ENCODE results near the gene ABCA12. TPM values are rescaled to one million over a fixed set of nuclear protein-coding genes. Genes with fewer than 3 reads are reported as not detected.
A peak's percentile ranks its signal among the peaks of the same experiment; 100 is the strongest.

ABCA12 gene
- total RNA-seq, 1 experiment from 2014 or later, result 1.8 TPM

- in situ Hi-C loops (cut with HindIII; ENCODE audit: low pct_unique_long_range_greater_than_20kb, low sequenced_read_pairs), result no loop called here
- DNase-seq (ENCODE audit: low read depth), result no peak
These were observed 249.1 kb downstream of the ABCA12 start for GRCh38 chr2:214889301-214889700.

GRCh38 chr2:214881647-214882202 is 256.7 kb downstream of the ABCA12 start:
- DNase-seq (ENCODE audit: low read depth), result peak; percentile 32
- in situ Hi-C loops (cut with HindIII; ENCODE audit: low pct_unique_long_range_greater_than_20kb, low sequenced_read_pairs), result no loop called here

Other genes with a start within 250 kb of the ABCA12 start
- gene ATIC, start 173.4 kb upstream of the ABCA12 start, total RNA-seq (2014; rRNA removed; shearing (Covaris generic); ENCODE audit: low replicate concordance), result 28.2 and 55.3 TPM in 2 replicates

Measured in Caki2 (cell line).